Suprapubic skin (tissue), 4 donors: ENCODE results near the gene GMDS. TPM values are rescaled to one million over a fixed set of nuclear protein-coding genes. Genes with fewer than 3 reads are reported as not detected.

ENCODE experiments used
- DNase-seq, 2 donors: peaks; one replicate each; pipeline ENCODE4 v3.0.0-alpha.2; 2019; ENCODE audit warnings: low spot score in 2 of 2
- H3K27ac ChIP-seq: fragments of 200-600 bp; sonication (generic); one replicate; pipeline ENCODE4 v1.5.1; 2019
- H3K27me3 ChIP-seq: fragments of 200-600 bp; sonication (generic); one replicate; pipeline ENCODE4 v1.5.1; 2019
- H3K36me3 ChIP-seq: fragments of 200-600 bp; sonication (generic); one replicate; pipeline ENCODE4 v1.5.1; 2019
- H3K4me1 ChIP-seq: fragments of 200-600 bp; sonication (generic); one replicate; pipeline ENCODE4 v1.5.1; 2019
- H3K4me3 ChIP-seq: fragments of 200-600 bp; sonication (generic); one replicate; pipeline ENCODE4 v1.5.1; 2019; ENCODE audit warnings: mild to moderate bottlenecking
- H3K9me3 ChIP-seq: fragments of 200-600 bp; sonication (generic); one replicate; pipeline ENCODE4 v1.5.1; 2019
- CTCF ChIP-seq, 2 donors: fragments of 200-600 bp in 1 of 2; fragments of 450-650 bp in 1 of 2; sonication (generic) in 1 of 2; IDR thresholded peaks; one replicate each; pipeline ENCODE4 v1.5.1; 2016 to 2019; ENCODE audit warnings: antibody characterized with exemption in 2 of 2, mild to moderate bottlenecking in 1 of 2, moderate library complexity in 1 of 2
- EP300 ChIP-seq: sonication (generic); formaldehyde crosslinking; IDR thresholded peaks from one replicate; pipeline ENCODE4 v1.6.1; 2017; ENCODE audit warnings: antibody characterized with exemption
- POLR2A ChIP-seq, 2 donors: fragments of 450-650 bp; IDR thresholded peaks; one replicate each; pipeline ENCODE4 v1.6.1; 2017; ENCODE audit warnings: antibody characterized with exemption in 2 of 2, mild to moderate bottlenecking in 2 of 2, moderate library complexity in 2 of 2
- POLR2AphosphoS5 ChIP-seq, 3 donors: sonication (generic); formaldehyde crosslinking; IDR thresholded peaks; one replicate each; pipeline ENCODE4 v1.6.1; 2017; ENCODE audit warnings: antibody characterized with exemption in 3 of 3
- WGBS: methylation state at CpG from one replicate; pipeline ENCODE4 v1.1.5; 2018; 5-methylcytosine and 5-hydroxymethylcytosine counted together
- total RNA-seq, 4 donors: library from RNA; depleted of rRNA; stranded (reverse); fragments of >200 nt; gene quantifications; one replicate each; pipeline ENCODE4 v1.1.0, GENCODE V29; 2016

GMDS gene
- total RNA-seq, 4 donors from 2014 or later, result 11.7 to 19.3 (median 13.2) TPM

GRCh38 chr6:1577146-1577680 is 668.2 kb downstream of the GMDS start:
- no peak for DNase-seq
- Histone ChIP-seq H3K36me3 (no peaks in the 10 kb centered on the region), H3K4me1 (peaks cover 27% of the 10 kb centered on the region), H3K27ac (peak overlapping the region; percentile 78), H3K27me3 (peaks cover 5% of the 10 kb centered on the region), H3K9me3 (no peaks in the 10 kb centered on the region), H3K4me3 (no peak overlapping the region)
- TF ChIP-seq POLR2AphosphoS5 (IDR thresholded peaks at IDR 0.05), result no peak
- no peak for TF ChIP-seq POLR2A (IDR thresholded peaks at IDR 0.05)
- TF ChIP-seq CTCF (IDR thresholded peaks at IDR 0.05), result no peak
- TF ChIP-seq EP300, result no peak
- WGBS, result 94% methylated on average over 11 of the region's 11 CpGs

- Histone ChIP-seq H3K4me1 (peaks cover 27% of the 10 kb centered on the region), H3K27ac (peak overlapping the region; percentile 78), H3K9me3 (no peaks in the 10 kb centered on the region), H3K36me3 (no peaks in the 10 kb centered on the region), H3K27me3 (peaks cover 5% of the 10 kb centered on the region), H3K4me3 (no peak overlapping the region)
- DNase-seq, result no peak
- TF ChIP-seq EP300 (no peak), POLR2AphosphoS5 (IDR thresholded peaks at IDR 0.05) (no peak), POLR2A (IDR thresholded peaks at IDR 0.05) (no peak), CTCF (IDR thresholded peaks at IDR 0.05) (no peak)
- 88% methylated on average over 11 of the region's 11 CpGs for WGBS
These were observed 668.7 kb downstream of the GMDS start for GRCh38 chr6:1576711-1577110.

GRCh38 chr6:1576166-1576565 is 669.2 kb downstream of the GMDS start:
- Histone ChIP-seq H3K4me1 (peaks cover 27% of the 10 kb centered on the region), H3K27me3 (peaks cover 5% of the 10 kb centered on the region), H3K36me3 (no peaks in the 10 kb centered on the region), H3K4me3 (no peak overlapping the region), H3K9me3 (peaks cover 3% of the 10 kb centered on the region), H3K27ac (peak overlapping the region; percentile 78)
- WGBS, result 85% methylated on average over 9 of the region's 9 CpGs
- DNase-seq, result no peak
- TF ChIP-seq POLR2A (IDR thresholded peaks at IDR 0.05), result no peak
- no peak for TF ChIP-seq CTCF (IDR thresholded peaks at IDR 0.05)
- TF ChIP-seq POLR2AphosphoS5 (IDR thresholded peaks at IDR 0.05), result no peak
- TF ChIP-seq EP300, result no peak

GRCh38 chr6:1575210-1576041 is 670.0 kb downstream of the GMDS start:
- no peaks in the 10 kb centered on the region for H3K36me3 ChIP-seq
- H3K9me3 ChIP-seq, result peaks cover 3% of the 10 kb centered on the region
- TF ChIP-seq CTCF (IDR thresholded peaks at IDR 0.05) (no peak), POLR2A (IDR thresholded peaks at IDR 0.05) (no peak), EP300 (no peak)
- no peaks in the 10 kb centered on the region for H3K27me3 ChIP-seq
- H3K4me3 ChIP-seq, result no peak overlapping the region
- H3K4me1 ChIP-seq, result peaks cover 27% of the 10 kb centered on the region
- WGBS, result 56% methylated on average over 15 of the region's 16 CpGs
- H3K27ac ChIP-seq, result peak overlapping the region; percentile 78
- no peak for DNase-seq

- peaks cover 3% of the 10 kb centered on the region for H3K9me3 ChIP-seq
- no peak for DNase-seq
- no peaks in the 10 kb centered on the region for H3K36me3 ChIP-seq
- no peaks in the 10 kb centered on the region for H3K27me3 ChIP-seq
- peak overlapping the region; percentile 78 for H3K27ac ChIP-seq
- TF ChIP-seq POLR2AphosphoS5 (IDR thresholded peaks at IDR 0.05) (no peak), EP300 (no peak), CTCF (IDR thresholded peaks at IDR 0.05) (no peak)
- peaks cover 27% of the 10 kb centered on the region for H3K4me1 ChIP-seq
- H3K4me3 ChIP-seq, result no peak overlapping the region
- WGBS, result 64% methylated on average over 6 of the region's 6 CpGs
These were observed 670.6 kb downstream of the GMDS start for GRCh38 chr6:1574890-1575209.
